Cardiac fibroblast (primary cell): ENCODE data around the gene MACF1.

Experiments used
- DNase-seq, 2 donors: peaks; one replicate each; pipeline versions ENCODE4 v3.0.0 to v3.0.0-alpha.2; 2010; ENCODE audit warnings: low read depth in 2 of 2
- H3K4me3 ChIP-seq, 2 donors: replicated peaks in 1 of 2; 1 replicate in 1 of 2; 2 replicates in 1 of 2; pipeline ENCODE4 v1.5.1; 2011; ENCODE audit warnings: low read depth in 2 of 2, low read length in 2 of 2, mild to moderate bottlenecking in 2 of 2, moderate library complexity in 1 of 2
- CTCF ChIP-seq: IDR thresholded peaks from one replicate; pipeline ENCODE4 v1.5.1; 2011; ENCODE audit warnings: low read depth, mild to moderate bottlenecking, low read length, inconsistent platforms

Gene MACF1

GRCh38 chr1:39478126-39478915, 273.8 kb downstream of the MACF1 start:
- H3K4me3 ChIP-seq: no peak overlapping the region
- TF ChIP-seq CTCF: no peak
- DNase-seq: no peak

DNA sequence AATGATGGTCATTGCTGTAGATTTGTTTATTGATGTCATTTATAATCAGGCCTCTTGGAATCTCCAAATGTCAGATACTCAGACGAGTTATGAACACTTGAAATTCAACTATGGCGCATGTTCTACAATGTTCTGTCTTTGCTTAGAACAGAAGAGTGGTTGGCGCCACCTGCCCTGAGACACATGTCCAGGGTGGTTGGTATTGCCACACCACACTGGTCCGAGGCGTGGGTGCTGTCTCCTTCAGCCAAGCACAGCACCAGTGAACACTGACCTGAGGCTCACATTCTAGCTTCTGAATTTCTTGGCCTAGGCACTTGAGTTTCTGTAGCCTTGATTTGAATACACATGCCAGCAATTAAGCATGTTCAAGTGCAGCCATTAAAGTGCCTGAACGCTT, 276.8 kb downstream of the MACF1 start:
- DNase-seq: no peak
- no peak overlapping the region for H3K4me3 ChIP-seq
- no peak for TF ChIP-seq CTCF

GRCh38 chr1:39483276-39483675, 278.8 kb downstream of the MACF1 start:
- no peak for TF ChIP-seq CTCF
- no peak for DNase-seq
- no peak overlapping the region for H3K4me3 ChIP-seq

DNA sequence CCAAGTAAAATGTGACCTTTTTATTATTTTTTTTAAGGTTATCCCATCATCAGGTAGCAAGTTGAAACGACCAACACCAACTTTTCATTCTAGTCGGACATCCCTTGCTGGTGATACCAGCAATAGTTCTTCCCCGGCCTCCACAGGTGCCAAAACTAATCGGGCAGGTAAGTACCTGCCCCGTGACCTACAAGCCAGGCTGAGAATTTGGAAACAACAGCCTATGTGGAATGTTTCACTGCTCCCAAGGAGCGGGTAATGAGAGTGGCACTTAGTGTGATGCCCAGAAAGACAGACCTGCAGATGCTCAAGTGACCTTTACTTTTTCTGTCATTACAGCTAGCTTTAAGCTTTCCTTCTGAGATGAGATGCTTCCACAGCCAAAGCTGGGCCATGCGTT, 280.1 kb downstream of the MACF1 start:
- DNase-seq: no peak
- no peak overlapping the region for H3K4me3 ChIP-seq
- no peak for TF ChIP-seq CTCF

DNA sequence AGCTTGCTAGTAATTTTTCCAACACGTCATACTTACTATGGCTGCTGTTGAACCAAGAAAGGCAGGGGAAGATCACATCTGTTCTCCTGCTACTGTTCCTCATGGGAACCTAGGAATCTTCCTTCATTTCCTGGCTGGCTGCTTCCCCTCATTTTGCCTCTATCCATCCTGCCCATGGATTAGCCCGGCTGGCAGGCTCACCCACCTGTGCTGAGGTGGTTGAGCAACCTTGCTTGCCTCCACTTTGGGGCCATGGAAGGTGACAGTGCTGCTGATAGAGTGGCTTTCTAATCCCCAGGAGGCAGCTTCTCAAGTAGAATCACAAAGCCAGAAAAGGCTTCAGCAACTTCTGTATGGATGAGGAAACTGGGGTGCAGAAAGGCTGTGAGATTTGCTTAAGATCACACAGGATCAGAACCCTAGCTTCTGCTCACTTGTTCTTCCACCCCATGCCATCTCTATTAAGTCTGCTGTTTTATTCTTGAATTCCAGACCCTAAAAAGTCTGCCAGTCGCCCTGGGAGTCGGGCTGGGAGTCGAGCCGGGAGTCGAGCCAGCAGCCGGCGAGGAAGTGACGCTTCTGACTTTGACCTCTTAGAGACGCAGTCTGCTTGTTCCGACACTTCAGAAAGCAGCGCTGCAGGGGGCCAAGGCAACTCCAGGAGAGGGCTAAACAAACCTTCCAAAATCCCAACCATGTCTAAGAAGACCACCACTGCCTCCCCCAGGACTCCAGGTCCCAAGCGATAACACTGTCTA, 280.7 kb downstream of the MACF1 start:
- no peak overlapping the region for H3K4me3 ChIP-seq
- DNase-seq: peak; percentile 20 to 31
- TF ChIP-seq CTCF: no peak

- DNase-seq: no peak
- no peak for TF ChIP-seq CTCF
- H3K4me3 ChIP-seq: no peak overlapping the region
Observed at GRCh38 chr1:39488012-39488545, 283.6 kb downstream of the MACF1 start.
